GM19463 (cell line): ENCODE measurements around the gene CFAP221.

Source experiments
- ATAC-seq: cut with Tn5 transposase; IDR thresholded peaks from one replicate; pipeline ENCODE4 v1.9.1; 2021; ENCODE audit warnings: mild to moderate bottlenecking, moderate library complexity; ENCODE audit not compliant: unreplicated experiment

CFAP221 gene

GRCh38 chr2:119544075-119544938 is at the start of gene CFAP221:
TSS of gene CFAP221 (plus strand) at chr2:119544449. CDS start at chr2:119546132, 1,683 bp downstream.
- ATAC-seq, result peak; percentile 91

- ATAC-seq, result no peak
These were observed 48.3 kb upstream of the CFAP221 start for GRCh38 chr2:119495948-119496347.

- ATAC-seq, result no peak
These were observed 47.6 kb upstream of the CFAP221 start for GRCh38 chr2:119496682-119497081.

GRCh38 chr2:119508756-119509155 is 35.5 kb upstream of the CFAP221 start:
- no peak for ATAC-seq

- ATAC-seq, result no peak
These were observed 32.3 kb upstream of the CFAP221 start for GRCh38 chr2:119511989-119512388.

GRCh38 chr2:119512946-119513345 is 31.3 kb upstream of the CFAP221 start:
- no peak for ATAC-seq

GRCh38 chr2:119513832-119514231 is 30.4 kb upstream of the CFAP221 start:
- ATAC-seq, result no peak

- no peak for ATAC-seq
These were observed 28.1 kb upstream of the CFAP221 start for GRCh38 chr2:119516121-119516520.

- ATAC-seq, result peak; percentile 94
These were observed 26.8 kb upstream of the CFAP221 start for GRCh38 chr2:119517433-119517832.

- ATAC-seq, result no peak
These were observed 25.7 kb upstream of the CFAP221 start for GRCh38 chr2:119518401-119519056.

GRCh38 chr2:119519057-119519408 is 25.2 kb upstream of the CFAP221 start:
- ATAC-seq, result no peak

- no peak for ATAC-seq
These were observed 23.4 kb upstream of the CFAP221 start for GRCh38 chr2:119520696-119521432.

GRCh38 chr2:119521433-119522050 is 22.7 kb upstream of the CFAP221 start:
- no peak for ATAC-seq

GRCh38 chr2:119522671-119523070 is 21.6 kb upstream of the CFAP221 start:
- ATAC-seq, result no peak

GRCh38 chr2:119523383-119523951 is 20.8 kb upstream of the CFAP221 start:
- ATAC-seq, result no peak

GRCh38 chr2:119523952-119524694 is 20.1 kb upstream of the CFAP221 start, which contains the start of gene SCTR:
TSS of gene SCTR (minus strand) at chr2:119524483. CDS start at chr2:119524226, 257 bp downstream.
- no peak for ATAC-seq

- no peak for ATAC-seq
These were observed 18.6 kb upstream of the CFAP221 start for GRCh38 chr2:119525614-119526013.

- no peak for ATAC-seq
These were observed 16.2 kb upstream of the CFAP221 start for GRCh38 chr2:119527999-119528398.

GRCh38 chr2:119531292-119531691 is 13.0 kb upstream of the CFAP221 start:
- ATAC-seq, result no peak

GRCh38 chr2:119533560-119533959 is 10.7 kb upstream of the CFAP221 start:
- no peak for ATAC-seq
